ENCODE measurements around the gene C2CD3.

C2CD3 gene

DNA sequence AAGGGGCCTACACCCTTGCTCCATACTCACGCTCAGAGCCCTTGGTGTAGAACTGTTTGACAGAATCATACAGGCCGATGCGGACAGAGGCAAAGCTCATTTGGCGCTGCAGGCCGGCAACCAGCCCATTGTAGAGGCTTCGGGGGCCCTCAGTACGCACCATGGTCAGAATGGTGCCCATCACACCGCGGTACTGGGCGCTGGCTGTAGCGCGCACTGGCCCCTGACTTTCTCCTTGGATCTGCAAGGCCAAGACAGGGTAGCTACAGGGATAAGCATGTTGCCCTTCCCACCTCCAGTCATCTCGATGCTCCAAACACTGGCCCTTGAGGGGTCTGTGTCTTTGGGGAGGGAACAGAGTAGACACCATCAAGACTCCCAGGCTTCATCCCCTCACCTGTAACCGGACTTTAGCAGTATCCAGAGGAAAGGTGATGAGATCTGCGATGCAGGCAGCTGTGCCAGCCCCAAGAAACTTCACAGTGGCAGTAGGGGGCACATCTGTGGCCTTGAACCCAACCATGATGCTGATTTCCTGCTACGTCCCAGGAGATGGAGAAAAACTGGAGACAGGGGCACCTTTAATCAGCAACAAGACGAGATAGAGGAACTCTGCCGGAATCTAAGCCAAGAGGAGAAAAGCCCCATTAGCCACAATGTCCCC, 192.8 kb downstream of the C2CD3 start:
- DNase-seq, result no peak

DNA sequence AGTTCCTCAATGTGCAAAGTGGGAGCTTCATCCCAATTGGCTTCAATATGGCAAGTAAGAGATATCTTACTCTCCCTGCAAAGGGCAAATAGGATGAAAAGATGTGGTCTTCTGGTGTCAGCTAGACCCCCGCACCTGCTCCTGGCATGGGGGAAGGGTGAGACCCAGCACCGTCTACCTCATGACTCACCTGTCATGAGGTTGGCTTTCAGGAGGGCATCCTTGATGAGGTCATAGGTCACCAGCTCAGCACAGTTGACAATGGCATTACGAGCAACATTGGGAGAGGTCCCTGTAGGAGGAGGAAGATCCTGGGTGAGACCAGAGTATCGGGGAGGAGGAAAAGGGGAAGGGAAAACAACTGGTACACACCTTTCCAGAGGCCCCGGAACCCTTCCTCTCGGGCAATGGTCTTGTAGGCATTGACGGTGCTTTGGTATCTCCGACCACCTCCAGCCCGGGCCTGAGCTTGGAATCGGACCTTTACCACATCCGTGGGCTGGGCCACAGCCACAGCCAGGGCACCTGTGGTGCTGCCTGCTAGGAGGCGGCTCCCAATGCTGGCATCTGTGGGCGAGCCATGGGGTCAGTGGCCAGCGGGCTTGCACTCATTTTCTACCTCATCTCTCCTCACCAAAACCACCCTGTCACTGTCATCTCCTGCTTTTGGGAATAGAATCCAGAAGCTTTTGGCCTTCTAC, 194.2 kb downstream of the C2CD3 start:
- DNase-seq, result no peak

DNA sequence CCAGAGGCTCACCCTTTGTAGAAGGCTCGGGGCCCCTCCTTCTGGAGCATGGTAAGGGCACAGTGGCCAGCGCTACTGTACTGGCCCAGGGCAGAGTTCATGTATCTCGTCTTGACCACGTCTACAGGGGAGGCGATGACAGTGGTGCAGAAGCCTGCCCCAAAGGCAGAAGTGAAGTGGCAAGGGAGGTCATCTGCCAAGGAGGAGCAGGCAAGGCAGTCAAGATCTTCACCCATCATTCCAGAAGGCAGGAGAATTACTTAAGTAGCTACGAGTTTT, 195.4 kb downstream of the C2CD3 start:
- DNase-seq, result no peak

DNA sequence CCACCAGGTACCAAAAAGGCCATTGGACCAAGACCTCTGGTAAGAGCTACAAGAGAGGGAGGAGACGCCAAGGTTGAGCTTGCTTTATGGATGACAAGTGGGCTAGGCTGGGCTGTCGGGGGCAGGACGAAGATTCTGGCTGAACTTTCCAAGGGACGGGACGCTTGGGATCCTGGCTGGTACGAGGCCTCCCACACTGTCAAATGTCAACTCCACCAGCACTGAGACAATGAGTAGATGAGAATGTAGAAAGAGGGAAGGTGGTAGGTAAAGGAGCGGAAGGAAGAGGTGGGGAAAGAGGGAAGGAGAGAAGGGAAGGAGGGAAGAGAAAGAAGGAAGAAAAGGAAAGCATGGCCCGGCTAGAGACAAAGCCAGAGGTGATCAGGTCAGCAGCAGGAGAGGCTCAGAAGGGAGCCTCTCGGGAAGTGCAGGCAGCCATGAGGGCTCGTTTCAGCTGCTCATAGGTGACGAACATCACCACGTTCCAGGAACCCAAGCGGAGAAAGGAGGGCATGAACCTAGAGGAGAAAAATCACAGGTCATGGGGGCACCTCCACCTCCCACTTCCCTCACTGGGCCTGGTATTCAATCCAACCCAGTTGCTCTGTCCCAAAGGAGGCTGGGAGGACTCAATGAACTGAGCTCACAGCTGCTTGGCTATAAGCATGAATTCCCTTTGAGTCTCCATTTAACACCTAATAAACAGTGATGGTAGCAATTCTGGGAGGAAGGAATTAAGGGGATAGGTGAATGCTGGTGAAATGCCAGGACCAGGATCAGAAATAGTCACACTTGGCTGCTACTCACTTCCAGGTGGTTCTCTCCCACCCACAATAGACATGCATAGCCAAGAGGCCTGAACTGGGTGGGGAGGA, 196.0 kb downstream of the C2CD3 start:
- DNase-seq, result no peak

DNA sequence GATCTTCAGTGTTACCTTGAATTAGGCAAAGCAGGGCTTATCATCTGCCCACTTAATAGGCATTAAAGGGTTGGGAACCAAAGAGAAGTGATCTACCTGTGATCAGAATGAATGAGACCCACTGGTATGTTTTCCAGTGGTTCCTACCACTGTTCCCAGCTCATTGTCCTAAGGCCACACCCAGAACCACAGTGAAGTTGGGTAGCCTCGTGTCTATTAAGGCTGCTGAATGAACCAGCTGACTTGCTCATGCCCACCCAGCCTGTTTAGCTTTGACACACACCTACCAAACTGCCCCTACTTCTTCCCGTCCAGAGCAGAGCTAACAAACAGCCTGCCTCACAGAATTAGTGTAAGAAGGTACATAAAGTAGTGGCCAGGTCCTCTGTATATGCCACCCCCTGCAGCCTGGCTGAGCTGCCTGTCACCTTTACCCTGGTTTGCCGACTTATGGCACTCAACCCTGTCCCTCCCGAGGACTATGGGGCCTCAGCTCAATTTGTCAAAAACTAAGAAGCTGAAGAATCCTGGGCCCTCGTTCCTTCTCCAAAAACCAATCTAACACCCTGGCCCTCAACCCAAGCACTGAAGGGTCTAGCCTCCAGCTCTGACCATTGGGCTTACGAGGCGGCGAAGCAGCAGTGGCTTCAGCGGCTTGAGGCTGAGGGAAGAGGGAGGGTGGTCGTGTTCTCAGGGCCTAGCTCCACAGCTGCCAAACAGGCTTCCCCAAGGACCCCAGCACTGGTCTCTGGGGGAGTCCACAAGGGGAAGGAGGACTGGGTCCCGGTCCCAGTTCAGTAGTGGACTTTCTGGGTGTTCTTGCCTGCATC, 198.0 kb downstream of the C2CD3 start:
- no peak for DNase-seq

DNA sequence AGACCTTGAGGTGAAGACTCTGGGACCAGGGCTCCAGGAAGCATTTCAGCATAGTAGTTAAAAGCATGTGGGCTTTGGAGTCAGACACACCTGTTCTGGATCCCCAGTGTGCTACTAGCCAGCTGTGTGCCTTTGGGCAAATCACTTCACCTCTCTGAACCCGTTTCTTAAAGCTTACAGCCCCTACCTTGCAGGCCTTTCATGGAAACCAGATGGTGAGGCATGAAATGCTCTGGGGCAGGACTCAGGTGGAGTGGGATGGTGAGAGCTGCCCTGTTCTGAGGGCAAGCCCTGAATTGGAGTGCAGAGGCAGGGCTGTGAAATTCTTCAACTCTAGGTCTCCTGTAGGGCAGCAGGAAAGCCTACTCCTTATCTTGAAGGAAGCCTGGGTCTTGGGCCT, 198.6 kb downstream of the C2CD3 start:
- no peak for DNase-seq

DNA sequence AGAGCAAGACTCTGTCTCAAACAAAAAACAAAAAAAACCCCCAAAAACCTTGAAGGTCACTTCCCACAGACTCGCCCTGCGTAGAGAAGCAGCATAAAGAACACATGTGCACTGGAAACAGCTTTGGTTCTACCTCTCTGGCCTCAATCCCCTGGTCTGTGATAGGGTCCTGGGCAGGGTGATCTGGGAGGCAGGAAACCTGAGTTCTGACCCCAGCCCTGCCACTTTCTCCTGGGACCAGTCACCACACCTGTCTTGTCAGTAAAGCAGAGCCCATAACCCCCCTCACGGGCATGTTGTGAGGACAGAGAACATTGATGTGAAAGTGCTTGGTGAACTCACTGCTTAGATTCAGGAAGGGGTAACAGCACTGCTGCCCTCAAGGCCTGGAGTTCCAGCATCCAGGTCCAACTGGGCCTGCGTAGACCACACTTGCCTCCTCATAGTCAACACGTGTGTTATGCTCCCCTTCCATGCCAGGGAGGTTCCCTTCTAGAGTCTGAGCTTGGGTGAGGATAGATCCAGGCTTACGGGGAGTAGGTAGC, 199.6 kb downstream of the C2CD3 start:
- no peak for DNase-seq

DNA sequence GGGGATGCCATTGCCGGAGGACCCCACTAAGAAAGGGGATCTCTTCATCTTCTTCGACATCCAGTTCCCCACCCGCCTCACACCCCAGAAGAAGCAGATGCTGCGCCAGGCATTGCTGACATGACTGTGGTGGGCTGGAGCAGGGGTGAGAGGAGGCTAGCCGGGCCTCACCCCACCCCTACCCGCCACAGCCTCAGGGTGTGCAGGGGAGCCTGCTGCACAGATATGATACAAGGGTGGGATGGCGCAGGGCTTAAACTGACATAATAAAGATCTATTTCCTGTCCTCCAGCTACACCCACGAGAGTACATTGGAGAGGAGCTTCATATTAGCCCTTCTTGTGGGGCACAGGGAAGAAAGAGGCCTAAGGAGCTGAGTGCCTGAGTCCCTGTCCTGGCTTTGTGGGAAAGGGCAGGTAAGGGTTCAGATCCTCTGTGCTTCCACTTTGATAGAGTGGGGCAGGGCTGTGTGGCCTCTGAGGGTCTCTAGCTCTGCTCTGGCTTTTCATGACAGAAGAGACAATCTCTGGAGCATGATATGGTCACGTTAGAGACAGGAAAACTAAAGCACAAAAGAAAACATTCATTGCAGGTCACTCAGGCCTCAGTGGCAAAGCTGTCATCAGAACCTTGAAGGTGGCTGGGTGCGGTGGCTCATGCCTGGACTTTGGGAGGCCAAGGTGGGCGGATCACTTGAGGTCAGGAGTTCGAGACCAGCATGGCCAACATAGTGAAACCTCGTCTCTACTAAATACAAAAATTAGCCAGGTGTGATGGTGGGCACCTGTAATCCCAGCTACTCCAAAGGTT, 200.6 kb downstream of the C2CD3 start:
- DNase-seq, result no peak

DNA sequence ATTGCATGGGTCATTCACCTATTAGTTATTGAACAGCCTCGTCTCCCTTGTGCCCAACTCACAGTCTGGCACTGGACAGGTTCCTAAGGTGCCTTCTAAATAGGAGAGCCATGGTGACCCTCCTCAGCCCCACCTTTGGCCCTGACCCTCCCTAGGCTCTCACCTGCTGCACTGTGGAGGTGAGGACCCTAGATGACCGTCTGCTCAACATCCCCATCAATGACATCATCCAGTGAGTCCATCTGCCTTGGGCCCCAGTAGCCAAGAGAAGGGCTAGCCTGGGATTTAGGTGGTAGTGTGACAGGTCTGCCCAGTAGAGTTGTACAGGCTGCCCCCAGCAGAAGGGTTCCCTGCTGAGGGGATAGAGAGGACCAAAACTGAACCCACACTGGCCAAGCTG, 201.7 kb downstream of the C2CD3 start:
- DNase-seq, result no peak

DNA sequence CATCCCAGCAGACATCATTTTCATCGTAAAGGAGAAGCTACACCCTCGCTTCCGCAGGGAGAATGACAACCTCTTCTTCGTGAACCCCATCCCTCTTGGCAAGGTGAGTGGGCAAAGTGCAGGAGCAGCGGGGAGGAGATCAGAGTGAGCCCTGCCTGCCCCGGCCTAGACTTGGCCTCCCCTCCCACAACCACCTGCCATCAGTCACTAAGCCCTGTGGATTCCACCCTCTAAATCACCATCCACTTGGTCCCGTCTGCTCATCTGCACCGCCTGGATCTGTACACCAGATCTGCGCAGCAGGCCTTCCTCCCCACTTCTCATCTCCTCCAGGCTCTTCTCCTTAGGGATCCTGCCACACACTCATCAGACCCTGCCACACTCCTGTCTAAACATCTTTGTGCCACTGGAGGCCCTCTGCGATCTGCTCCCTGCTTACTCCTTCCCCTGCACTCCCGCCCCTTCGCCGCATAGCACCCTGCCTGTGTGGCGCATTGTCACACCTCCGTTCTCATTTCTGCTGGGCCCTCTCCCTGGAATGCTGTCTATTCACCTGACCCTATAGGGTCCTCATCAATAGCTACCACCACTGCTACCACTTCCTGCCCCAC, 202.3 kb downstream of the C2CD3 start:
- DNase-seq, result no peak

DNA sequence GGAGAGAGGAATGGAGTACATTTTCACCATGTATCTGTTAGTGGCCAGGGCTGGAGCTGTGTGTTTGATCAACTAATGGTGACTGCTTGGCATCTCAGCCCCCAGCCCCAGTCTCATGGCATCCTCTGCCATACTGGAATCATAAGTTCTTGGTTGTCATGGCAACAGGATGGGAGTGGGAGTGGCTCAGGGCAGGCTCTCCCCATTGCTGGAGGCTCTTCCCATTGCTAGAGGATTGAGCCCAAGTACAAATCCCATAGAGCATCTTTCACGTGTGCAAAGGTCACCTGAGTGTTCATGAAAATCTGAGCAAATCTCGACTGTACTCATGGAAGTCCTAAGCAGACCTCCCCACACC, 205.1 kb downstream of the C2CD3 start:
- no peak for DNase-seq

DNA sequence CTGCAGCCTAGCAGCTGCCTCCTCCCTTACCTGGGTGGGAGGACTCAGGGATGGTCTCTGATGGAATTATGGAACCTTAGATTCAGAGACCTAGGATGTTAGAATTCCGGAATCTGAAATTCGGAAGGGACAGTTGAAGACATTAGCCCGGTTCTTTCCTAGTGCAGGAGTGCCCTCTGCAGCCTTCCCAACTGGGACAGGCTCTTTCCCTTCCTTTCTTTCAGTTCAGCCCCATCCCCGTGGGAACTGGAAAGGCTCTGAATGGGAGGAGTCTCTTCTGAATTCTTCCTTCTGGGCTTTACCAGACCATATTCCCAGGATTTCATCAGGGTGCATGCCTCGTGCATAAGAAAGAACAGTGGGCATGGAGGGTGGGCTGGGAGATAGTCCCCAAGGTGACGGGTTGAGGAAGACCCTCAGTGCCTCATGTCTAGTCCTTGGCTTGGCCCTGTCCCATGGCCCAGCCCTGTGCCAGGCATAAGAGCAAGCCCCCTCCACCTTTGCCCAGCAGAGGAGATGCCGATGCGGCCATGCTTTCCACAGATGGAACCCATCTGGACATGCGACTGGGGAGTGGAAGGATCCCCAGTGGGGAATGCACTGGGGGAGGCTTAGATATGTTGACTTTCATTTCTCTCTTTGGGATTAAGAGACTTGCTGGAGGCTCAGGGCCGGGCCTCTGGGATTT, 205.6 kb downstream of the C2CD3 start:
- no peak for DNase-seq

DNA sequence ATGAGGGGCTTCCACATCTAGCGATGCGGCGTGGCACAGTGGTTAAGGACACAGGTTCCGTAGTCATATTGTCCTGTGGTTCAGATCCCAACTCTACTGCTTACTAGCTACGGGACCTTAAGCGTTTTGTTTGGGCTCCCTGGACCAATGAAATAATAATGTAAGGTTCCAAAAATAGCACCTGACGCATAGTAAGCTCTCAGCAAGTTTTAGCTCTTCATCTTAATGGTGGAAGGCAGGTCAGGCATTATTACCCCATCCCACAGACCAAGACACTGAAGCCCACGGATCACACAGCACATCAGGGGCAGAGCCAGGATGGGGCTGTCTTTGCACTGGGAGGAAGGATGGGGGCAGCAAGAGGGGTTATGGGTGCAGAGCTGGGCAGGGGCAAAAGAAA, 206.9 kb downstream of the C2CD3 start:
- DNase-seq, result no peak
